GM19324 (cell line): ENCODE measurements around the gene HPS1.

Source experiments
- ATAC-seq: cut with Tn5 transposase; IDR thresholded peaks from one replicate; pipeline ENCODE4 v1.9.1; 2021; ENCODE audit warnings: mild to moderate bottlenecking, moderate library complexity; ENCODE audit not compliant: unreplicated experiment, low FRiP score

HPS1 gene

DNA sequence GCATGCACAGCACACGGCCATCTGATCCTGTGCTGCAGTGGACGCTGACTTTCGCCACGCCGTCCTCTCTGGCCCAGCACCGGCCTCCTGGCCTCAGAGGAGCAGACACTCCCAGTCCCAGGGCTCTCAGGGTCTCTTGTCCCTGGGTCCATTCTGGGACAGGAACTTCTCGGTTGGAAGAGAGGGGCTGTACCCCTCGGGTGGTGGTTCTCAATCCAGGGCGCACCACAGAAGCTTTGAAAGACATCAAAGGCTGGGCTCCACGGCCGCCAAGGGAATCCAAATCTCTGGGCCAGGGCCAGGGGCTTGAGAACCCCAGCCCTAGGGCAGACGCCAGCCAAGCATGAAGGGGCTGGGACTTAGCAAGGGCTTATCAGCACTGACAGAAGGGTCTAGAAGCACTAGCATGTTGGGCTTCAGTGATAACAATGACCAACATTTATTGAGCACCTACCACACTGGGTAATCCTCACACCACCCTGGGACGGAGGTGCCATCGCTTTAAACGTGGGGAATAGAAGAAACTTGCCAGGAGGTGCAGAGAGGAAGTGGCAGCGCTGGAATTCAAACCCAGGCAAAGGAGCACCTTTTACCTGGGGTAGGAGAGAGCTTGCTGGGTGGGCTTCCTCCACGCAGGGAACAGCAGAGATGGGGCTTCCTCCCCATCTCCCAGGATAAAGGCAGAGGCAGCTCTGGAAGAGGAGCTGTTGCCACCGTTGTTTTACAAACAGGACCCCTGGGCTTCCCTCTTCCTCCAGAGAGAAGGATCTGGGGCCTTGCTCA, 29.9 kb downstream of the HPS1 start:
- no peak for ATAC-seq

DNA sequence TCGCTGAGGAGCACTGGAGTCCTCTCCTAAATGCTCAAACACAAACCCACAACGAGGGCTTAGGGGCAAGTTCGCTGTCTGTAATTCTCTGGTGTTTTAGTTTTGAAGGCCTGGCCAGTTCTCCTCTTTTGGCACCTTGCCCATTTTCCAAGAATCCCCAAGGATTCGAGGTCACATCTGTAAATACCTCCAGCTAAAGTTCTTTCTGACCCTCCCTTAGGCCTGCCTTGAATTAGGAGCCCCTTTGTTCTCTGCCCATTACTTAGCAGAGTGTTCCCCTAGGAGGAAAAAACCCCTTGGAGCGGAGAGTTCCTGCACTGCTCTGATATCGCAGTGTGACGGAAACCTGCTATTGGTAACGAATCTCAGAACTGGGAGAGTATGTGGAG, 31.0 kb downstream of the HPS1 start:
- no peak for ATAC-seq

DNA sequence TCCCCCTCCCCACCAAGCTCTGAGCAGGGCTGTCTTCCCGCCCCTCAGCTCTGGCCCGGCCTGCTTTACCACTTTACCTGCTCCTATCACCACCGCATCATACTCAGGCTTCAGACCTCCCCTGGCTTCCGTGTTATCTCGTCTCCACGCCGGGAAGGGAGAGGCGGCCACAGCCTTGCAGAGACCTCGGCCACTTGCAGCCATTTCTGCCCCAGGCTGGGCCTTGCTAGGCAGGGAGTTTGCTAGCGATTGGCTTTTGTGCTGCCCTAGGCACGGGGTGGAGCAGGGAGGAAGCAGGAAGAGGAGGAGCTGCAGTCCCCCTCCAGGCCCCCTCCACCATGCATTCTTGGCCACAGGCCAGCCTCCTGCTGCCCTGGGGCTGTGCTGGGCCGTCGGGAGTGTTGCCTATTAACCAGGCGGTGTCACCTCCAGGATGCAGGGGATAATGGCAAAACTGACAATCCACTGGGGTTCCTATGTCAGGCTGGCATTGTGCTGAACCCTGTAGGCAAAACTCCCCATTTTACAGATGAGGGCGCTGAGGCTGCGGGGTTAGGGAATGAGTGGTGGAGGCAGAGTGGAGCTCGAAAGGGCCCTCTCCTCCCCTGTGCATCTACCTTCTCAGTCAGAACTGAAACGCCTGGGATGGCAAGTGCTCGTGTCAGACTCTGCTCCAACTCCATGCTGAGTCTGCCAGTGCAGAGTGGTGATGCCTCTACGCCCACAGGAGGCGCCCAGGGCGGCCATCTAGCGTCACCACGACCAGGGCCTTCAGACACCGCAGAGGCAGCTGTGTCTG, 31.6 kb downstream of the HPS1 start, which contains the start of gene PYROXD2:
Gene PYROXD2 (minus strand): TSS at position 251 of the 799 bp plus-strand sequence. CDS start 47 bp downstream, at position 204.
- ATAC-seq, result no peak

DNA sequence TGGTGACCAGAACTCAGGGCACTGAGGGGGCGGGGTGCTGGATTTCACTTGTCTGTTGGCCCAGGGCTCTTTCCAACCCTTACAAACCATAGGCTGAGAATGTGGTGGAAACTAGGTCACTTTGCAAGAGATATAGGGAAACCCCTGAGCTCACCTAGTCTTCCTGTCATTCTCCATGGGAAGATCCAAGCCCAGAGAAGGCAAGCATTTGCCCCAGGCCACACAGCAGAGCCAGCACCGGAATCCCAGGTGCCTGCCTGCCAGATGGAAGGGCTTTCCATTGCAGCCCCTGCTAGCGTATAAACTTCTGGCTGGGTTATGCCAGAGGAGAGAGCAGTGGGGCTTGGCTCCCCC, 32.2 kb downstream of the HPS1 start:
- ATAC-seq, result no peak

DNA sequence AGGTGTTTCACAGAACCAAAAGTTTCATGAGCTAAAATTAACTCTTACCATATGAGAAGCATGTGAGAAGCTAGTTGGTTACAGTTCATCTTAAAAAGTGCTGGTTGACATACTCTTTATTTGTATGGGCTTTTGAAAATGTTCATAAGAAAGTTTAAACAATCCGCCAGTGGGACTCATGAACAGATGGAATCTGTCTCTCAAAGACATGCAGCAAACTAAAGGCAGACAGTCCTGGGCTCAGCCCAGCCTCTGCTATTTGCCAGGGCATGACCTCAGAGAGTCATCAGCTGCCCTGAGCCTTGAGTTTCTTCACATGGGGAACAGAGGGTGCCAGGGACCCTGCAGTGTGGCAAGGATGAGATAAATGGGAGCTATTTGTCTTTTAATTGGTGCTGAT, 35.0 kb downstream of the HPS1 start:
- ATAC-seq, result no peak

DNA sequence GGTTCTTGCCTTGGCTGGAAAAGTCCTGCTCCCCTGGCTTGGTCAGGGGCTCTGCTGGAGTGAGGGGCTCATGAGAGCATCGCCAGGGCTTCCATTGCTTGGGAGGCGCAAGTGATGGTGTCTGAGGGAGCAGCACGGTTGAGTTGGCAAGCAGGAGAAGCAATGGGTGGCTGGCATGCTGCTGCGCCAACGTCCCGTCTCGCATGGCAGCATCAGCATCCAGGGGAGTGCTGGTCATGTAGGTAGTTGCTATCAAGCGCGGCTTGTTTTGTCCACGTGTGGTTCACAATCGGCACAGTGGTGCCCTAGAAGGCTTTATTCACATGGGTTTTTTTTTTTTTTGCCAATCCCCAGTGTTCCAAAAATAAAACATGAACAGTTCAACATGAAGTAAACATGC, 35.6 kb downstream of the HPS1 start:
- no peak for ATAC-seq

DNA sequence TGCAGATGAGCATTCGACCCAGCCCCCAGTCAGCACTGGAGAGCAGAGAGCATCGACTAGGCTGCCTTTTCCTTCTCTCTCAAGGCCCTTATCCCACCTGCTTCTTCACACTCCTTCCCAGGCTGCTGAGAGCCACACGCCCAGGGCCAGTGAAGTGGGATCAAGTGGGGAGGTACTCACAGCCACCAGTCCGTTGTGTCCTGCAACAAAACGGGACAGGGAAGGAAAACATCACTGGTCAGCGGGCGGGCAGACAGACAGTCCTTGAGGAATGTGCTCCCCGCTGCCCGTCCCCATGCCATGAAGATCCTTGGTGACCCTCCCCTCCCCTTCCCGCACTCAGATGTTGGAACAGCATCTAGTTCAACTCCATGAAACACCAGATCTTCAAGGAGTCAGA, 36.0 kb downstream of the HPS1 start:
- no peak for ATAC-seq

DNA sequence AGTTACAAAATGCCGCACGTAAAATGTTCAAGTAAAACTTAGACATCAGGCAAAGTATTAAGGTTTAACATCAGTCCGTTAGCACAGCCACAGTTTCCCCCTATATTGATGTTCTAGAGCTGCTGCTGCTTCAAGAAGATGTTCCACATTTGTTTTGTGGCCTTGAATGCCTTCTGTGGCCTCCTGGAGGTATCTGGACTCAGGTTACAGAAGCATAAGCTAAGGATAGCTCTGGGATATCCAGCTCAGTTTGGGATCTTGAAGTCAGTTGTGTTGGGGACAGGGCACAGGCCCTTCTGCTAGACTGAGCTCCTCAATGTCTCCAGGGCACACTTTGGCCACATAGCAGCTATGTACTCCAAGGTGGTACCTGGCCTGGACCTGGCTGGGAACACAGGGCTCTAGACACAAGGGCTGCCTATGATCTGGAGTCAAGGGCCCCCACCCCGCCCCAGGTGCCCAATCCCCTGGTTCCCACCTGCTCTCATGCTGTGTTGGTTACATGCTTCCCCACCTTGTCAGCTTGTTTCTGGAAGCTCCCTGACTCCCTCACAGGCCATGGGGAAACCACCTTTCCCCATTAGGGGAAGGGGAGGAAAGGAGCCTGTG, 36.5 kb downstream of the HPS1 start:
- ATAC-seq, result no peak

DNA sequence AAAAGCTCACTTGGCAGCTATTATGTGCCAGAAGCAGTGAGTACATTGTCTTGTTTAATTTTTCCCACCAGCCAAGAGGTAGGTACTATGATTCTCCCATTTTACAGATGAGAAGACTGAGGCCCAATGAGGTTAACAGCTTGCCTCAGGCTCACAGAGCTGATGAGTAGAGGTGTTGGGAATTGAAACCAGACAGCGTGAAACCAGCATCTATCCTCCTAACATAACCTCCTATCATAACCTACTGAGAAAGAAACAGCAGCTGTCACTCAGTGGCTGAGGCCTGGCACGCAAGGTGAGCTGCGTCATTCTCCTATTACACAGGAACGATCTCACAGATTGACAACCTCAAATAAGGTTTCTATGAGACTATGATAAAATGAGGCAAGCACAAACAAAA, 37.9 kb downstream of the HPS1 start:
- ATAC-seq, result no peak

DNA sequence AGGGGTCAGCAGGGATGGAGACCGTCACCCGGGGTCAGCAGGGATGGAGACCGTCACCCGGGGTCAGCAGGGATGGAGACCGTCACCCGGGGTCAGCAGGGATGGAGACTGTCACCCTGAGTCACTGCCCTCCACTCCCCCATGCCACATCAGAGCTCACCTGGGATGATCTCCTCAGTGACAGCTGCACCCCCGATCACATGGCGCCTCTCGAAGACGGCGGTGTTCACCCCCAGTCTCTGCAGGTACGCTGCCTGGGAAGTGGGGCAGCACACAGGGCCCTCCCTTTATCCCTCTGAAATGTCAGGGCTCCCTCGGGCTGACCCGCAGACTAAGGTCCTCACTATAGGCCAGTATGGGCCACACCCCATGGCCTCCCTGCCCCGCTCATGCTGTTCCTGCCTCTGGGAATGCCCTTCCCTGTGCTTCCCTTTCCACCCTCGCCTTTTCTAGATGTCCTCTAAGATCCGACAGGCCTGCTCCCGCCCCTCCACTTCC, 38.9 kb downstream of the HPS1 start:
- ATAC-seq, result no peak

DNA sequence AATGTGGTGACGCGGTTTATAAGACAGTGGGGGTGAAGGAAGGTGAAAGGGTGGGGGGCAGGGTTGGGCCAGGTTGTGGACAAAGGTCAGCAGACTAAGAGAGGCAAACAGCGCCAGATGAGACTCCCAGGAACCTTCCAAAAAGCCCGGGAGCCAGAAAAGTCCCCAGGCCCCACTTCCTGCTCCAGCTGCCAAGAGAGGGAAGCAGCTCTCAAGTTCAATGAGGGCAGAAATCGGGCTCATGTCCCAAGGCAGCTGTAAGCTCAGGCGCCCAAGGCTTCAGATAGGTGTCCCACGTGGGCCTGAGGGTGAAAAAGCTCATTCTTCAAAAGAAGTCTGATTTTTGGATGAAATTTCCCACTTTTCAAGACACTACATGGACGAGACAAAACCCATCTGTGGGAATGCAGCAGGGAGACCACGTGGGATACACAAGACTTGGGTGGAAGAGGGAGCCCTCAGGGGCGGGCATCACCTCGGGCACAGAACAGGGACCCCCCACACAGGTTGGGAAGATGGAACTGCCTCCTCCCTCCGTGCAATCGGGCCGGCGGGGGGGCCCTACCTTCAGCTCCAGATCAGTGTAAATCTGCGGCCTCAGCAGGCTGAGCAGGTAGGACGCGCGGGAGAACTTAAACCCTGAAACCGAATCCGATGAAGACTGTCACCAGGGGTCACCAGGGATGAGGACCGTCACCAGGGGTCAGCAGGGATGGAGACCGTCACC, 39.6 kb downstream of the HPS1 start:
- no peak for ATAC-seq

DNA sequence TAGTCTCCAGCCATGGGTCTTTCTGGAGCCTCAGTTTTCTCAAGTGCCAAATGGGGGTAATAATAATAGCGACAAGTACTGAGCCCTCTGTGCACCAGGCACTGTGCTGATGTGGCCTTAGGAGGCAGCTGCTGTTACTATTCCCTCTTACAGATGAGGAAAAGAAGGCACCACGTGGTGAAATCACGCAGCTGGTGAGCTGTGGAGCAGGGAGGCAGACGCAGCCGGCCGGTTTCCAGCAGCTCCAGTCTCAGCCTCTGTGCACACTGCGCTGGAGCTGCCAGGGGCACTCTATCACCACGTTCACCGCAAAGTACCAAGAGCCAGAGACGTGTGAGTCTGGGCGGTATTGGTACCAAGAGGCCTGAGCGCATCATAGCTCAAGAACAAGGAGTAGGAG, 41.3 kb downstream of the HPS1 start:
- ATAC-seq, result no peak

DNA sequence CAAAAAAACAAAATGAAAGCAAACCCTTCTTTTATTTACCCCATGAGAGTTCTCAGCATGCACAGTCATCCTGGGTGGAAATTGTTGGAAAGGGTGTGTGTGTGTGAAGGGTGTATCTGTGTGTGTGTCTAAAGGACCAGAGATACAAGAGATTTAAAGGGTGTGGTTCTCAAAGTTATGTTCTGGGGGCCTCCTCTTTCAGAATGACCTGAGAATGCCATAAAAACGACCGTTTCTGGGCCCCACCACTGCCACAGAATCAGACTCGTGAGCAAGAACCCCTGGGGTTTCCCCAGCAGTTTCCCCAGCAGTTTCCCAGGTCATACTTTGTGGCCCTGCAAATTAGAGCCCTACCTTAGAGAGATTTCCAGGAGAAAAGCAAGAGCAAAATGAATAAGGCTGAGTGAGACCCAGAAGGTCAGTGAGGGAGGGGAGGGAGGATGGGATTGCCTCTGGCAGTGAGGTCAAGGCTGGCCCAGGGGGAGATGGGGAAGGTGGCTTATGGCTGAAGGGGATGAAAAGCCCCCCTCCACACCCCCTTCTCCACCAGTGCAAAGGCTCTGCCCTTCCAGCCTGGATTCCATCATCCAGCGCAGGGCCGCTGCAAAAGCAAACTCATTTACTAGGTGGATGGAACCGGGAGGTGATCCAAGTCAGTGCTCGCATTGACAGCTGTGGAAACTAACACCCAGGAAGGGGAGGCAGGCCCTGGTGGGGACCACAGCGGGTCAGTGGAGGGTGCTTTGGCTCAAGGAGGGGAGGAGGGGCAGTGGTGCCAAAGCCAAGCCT, 42.0 kb downstream of the HPS1 start:
- no peak for ATAC-seq

DNA sequence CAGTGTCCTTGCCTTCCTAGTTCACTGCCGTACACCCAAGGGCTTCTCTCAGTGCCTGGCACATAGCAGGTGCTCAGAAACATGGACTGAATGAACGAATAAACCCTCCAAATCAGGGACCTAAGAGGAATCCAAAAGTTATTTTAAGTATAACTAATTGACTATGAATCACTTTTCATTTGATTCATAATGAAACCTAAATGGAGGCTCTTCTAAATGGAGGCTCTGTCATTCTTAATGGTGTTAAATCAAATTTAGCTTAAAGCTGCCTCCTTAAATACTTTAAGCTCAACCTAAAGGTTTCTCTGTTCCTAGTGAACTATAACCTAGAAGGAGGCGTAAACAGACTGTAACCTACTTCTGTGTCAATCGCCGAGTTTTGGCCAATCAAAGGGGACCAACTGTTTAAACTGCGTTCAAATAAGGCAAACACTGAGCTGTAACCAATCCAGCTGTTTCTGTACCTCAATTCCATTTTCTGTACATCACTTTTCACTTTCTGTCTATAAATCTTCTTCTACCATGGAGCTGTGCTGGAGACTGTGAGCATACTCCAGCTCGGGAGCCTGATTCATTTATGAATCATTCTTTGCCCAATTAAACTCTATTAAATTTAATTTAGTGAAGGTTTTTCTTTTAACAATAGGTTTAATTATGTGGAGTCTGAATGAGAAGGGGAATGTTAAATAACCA, 42.8 kb downstream of the HPS1 start:
- no peak for ATAC-seq

DNA sequence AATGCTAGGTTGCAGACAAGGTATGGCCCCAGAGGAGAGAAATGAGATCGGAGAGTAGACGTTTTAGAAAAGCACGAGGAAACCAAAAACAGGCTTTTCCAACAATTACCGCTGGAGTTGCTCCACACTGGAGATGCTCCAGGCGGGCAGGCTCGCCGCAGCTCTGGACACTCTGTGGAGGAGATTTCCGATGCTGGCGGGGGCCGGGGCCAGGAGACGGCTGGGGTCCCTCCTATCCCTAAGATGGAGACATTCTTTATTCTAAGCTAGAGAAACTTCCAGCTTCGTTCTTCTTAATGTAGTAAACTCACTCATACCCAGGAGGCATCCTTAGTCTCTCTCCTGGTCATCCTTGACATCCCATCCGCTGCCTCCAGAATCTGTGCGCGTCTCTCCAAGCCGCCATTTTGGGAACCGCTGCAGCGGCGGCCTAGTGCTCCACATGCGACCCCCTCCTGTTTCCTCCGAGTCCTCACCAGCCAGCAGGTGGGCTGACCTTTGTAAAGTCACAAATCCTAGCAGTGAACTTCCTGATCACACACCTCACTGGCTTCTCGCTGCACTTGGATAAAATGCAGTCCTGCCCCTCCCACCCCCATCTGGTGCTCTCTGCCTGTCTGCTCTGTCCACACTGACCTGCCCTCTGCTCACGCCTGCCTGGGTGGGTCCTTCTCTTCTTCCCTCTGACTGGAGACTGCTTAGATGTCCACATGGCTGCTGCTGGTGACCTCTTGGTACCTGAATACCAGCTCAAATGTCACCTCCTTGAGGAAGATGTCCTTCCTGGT, 43.6 kb downstream of the HPS1 start:
- no peak for ATAC-seq

DNA sequence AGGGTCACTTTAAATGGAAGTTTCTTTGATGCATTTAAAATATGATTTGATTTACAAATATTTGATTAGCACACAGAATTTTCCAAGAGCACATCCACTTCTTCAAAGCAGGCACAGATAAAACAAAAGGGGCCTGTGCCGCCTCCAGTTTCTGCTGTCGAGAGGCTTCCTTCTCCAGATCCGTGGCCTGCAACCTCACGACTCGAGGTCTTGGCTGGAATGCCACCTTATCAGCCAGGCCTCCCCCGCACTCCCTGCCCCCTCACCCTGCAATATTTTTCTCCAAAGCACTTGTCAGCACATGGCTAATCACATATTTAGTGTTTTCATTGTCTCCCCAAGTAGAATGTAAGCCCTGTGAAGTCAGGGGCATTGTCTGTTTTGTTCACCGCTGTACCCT, 44.3 kb downstream of the HPS1 start:
- no peak for ATAC-seq

DNA sequence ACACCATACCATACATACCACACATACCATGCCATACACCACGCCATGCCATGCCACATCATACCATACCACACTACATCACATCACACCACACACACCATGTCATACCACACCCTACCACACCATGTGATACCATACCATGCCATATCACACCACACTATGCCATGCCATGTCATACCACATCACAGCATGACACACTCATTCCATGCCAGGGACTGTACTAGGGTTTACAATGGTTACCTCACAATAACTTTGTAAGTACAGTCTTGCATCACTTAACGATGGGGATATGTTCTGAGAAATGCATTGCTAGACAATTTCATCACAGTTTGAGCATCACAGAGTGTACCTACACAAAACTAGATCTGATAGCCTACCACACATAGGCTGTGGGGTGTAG, 46.3 kb downstream of the HPS1 start:
- no peak for ATAC-seq

DNA sequence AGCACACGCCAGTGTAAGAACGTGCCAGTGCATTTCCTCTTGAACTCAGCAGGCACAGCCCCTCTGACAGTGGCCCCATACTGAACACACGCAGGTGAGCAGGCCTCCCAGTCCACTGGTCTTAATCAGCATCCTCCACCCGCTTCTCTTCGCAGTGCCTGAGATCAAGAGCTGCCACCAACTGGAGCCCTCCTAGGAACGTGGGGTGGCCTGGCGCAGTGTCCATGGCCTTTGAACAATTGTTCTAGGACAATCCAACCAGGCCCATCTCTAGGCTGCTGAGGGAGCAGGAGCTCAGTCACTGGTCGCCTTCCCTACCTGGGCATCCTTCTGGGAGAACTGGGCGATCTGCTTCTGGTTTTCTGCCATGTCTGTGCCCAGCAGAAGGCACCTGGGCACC, 47.0 kb downstream of the HPS1 start:
- no peak for ATAC-seq
